Measurements from ENCODE around the gene FKBP1B.

DNA sequence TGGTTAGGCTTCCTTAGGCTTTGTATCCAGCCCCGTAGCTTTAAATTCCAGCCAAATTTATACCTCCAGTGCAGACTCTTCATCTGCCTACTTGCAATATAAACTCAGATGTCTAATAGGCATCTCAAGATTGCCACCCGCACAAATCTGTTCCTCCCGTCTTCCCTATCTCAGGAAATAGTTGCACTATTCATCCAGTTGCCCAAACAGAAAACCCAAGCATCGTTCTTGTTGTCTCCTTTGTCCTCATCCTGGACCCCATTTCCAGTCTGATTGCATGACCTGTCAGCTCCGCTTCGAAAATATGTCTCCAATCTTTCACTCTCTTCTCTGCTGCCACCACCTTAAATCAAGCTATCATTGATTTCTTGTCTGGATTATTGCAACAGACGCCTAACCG, 2.3 kb downstream of the FKBP1B start:
- TF ChIP-seq, protein P1, sequence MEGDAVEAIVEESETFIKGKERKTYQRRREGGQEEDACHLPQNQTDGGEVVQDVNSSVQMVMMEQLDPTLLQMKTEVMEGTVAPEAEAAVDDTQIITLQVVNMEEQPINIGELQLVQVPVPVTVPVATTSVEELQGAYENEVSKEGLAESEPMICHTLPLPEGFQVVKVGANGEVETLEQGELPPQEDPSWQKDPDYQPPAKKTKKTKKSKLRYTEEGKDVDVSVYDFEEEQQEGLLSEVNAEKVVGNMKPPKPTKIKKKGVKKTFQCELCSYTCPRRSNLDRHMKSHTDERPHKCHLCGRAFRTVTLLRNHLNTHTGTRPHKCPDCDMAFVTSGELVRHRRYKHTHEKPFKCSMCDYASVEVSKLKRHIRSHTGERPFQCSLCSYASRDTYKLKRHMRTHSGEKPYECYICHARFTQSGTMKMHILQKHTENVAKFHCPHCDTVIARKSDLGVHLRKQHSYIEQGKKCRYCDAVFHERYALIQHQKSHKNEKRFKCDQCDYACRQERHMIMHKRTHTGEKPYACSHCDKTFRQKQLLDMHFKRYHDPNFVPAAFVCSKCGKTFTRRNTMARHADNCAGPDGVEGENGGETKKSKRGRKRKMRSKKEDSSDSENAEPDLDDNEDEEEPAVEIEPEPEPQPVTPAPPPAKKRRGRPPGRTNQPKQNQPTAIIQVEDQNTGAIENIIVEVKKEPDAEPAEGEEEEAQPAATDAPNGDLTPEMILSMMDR (IDR thresholded peaks at IDR 0.05 in 8 of 11, conservative IDR thresholded peaks at IDR 0.05 in 3 of 11), result no peak
- TF ChIP-seq POLR2A (IDR thresholded peaks at IDR 0.05) (no peak), POLR2AphosphoS5 (IDR thresholded peaks at IDR 0.05) (no peak)

Data from spleen (tissue), 7 donors.